HL-60 (cell line): Measurements from ENCODE around the gene KIZ.
A peak's percentile ranks its signal among the peaks of the same experiment; 100 is the strongest.

Experiments used
- DNase-seq, 2 experiments: peaks; one replicate each; pipeline ENCODE4 v3.0.0-alpha.2; 2010 to 2020; ENCODE audit warnings: low read depth in 1 of 2, low spot score in 1 of 2
- H3K27ac ChIP-seq: fragments of 250-450 bp; sonication (Bioruptor Pico); replicated peaks from 2 replicates; pipeline ENCODE4 v1.5.1; 2020; ENCODE audit warnings: mild to moderate bottlenecking, moderate library complexity
- H3K27me3 ChIP-seq: fragments of 250-450 bp; sonication (Bioruptor Pico); 2 replicates; pipeline ENCODE4 v1.5.1; 2021; ENCODE audit warnings: mild to moderate bottlenecking, moderate library complexity; ENCODE audit not compliant: insufficient read depth, poor library complexity, severe bottlenecking
- H3K4me3 ChIP-seq: replicated peaks from 2 replicates; pipeline ENCODE4 v1.5.1; 2011; ENCODE audit warnings: mild to moderate bottlenecking, control low read depth, low read length; ENCODE audit not compliant: insufficient read depth
- CTCF ChIP-seq: IDR thresholded peaks from one replicate; pipeline ENCODE4 v1.5.1; 2011; ENCODE audit warnings: low read length, control low read depth, inconsistent platforms; ENCODE audit not compliant: insufficient read depth
- GABPA ChIP-seq: IDR thresholded peaks from 2 replicates; pipeline ENCODE4 v1.6.1; 2012; ENCODE audit warnings: low read depth
- POLR2AphosphoS5 ChIP-seq: IDR thresholded peaks from 2 replicates; pipeline ENCODE4 v1.6.1; 2012; ENCODE audit warnings: low read depth
- REST ChIP-seq: IDR thresholded peaks from 2 replicates; pipeline ENCODE4 v1.6.1; 2012; ENCODE audit warnings: low read depth; ENCODE audit not compliant: insufficient replicate concordance
- SPI1 ChIP-seq: IDR thresholded peaks from 2 replicates; pipeline ENCODE4 v1.6.1; 2012; ENCODE audit warnings: low read depth, mild to moderate bottlenecking, borderline replicate concordance

KIZ gene

GRCh38 chr20:21136015-21136732 is 10.3 kb downstream of the KIZ start:
- TF ChIP-seq GABPA (no peak), REST (no peak), CTCF (no peak), POLR2AphosphoS5 (no peak), SPI1 (peak; percentile 61; the same call in 1 of the 2 replicates)
- DNase-seq: no peak
- H3K4me3 ChIP-seq: no peak overlapping the region
- no peak overlapping the region for H3K27ac ChIP-seq
- no peaks in the 10 kb centered on the region for H3K27me3 ChIP-seq

GRCh38 chr20:21137078-21137477 is 11.2 kb downstream of the KIZ start:
- TF ChIP-seq REST (no peak), SPI1 (no peak), POLR2AphosphoS5 (no peak), CTCF (no peak), GABPA (no peak)
- Histone ChIP-seq H3K27me3 (no peaks in the 10 kb centered on the region), H3K4me3 (no peak overlapping the region), H3K27ac (no peak overlapping the region)
- no peak for DNase-seq

GRCh38 chr20:21139881-21140566 is 14.1 kb downstream of the KIZ start:
- no peaks in the 10 kb centered on the region for H3K27me3 ChIP-seq
- no peak for DNase-seq
- TF ChIP-seq GABPA (no peak), SPI1 (no peak), POLR2AphosphoS5 (no peak), CTCF (no peak), REST (no peak)
- no peak overlapping the region for H3K27ac ChIP-seq
- H3K4me3 ChIP-seq: no peak overlapping the region
